ENCODE measurements around the gene DUS4L.

- no peak for TF ChIP-seq SUZ12 (IDR thresholded peaks at IDR 0.05)
- TF ChIP-seq HDGF (IDR thresholded peaks at IDR 0.05; ENCODE audit: borderline replicate concordance) = no peak
- no peak for TF ChIP-seq BHLHE40 (IDR thresholded peaks at IDR 0.05; ENCODE audit: borderline replicate concordance)
- TF ChIP-seq ZNF384 (IDR thresholded peaks at IDR 0.05) = no peak
- TF ChIP-seq NFRKB (IDR thresholded peaks at IDR 0.05) = no peak
- no peak for TF ChIP-seq FOXM1 (IDR thresholded peaks at IDR 0.05; ENCODE audit: borderline replicate concordance)
- TF ChIP-seq ARNT (IDR thresholded peaks at IDR 0.05) = no peak
- no peak for TF ChIP-seq PKNOX1 (IDR thresholded peaks at IDR 0.05)
- TF ChIP-seq FOXK2 (IDR thresholded peaks at IDR 0.05) = no peak
- no peak for TF ChIP-seq ELF4 (IDR thresholded peaks at IDR 0.05)
Observed at GRCh38 chr7:107597953-107598352, 34.2 kb downstream of the DUS4L start.
